Mesothelial cell of epicardium (in vitro differentiated cells): Measurements from ENCODE around the gene USP38. TPM values are rescaled to one million over a fixed set of nuclear protein-coding genes. Genes with fewer than 3 reads are reported as not detected.
A peak's percentile ranks its signal among the peaks of the same experiment; 100 is the strongest.
"Not testable (repeated sequence)": the region's sequence is repeated elsewhere in the genome, so short reads cannot be mapped to it uniquely, and the experiment has no call there.

Source experiments
- DNase-seq, 2 experiments: peaks; one replicate each; pipeline ENCODE4 v3.0.0; 2021; ENCODE audit warnings: low spot score in 2 of 2; ENCODE audit not compliant: unreplicated experiment in 2 of 2
- H3K27ac Mint-ChIP-seq: 2 replicates; pipeline ENCODE4 v1.8.0; 2021; ENCODE audit warnings: mixed read lengths
- H3K27me3 Mint-ChIP-seq: 2 replicates; pipeline ENCODE4 v1.8.0; 2021; ENCODE audit warnings: low read depth, mixed read lengths
- H3K36me3 Mint-ChIP-seq: 2 replicates; pipeline ENCODE4 v1.8.0; 2021; ENCODE audit warnings: mixed read lengths
- H3K4me1 Mint-ChIP-seq: 2 replicates; pipeline ENCODE4 v1.8.0; 2021; ENCODE audit warnings: mixed read lengths
- H3K4me3 Mint-ChIP-seq: 2 replicates; pipeline ENCODE4 v1.8.0; 2021; ENCODE audit warnings: mild to moderate bottlenecking, moderate library complexity, mixed read lengths
- H3K9me3 Mint-ChIP-seq: 2 replicates; pipeline ENCODE4 v1.8.0; 2021; ENCODE audit warnings: mixed read lengths
- CTCF ChIP-seq: fragments of 200-600 bp; sonication (generic); IDR thresholded peaks from one replicate; pipeline ENCODE4 v1.5.0; 2021; ENCODE audit warnings: antibody characterized with exemption; ENCODE audit not compliant: unreplicated experiment
- total RNA-seq: library from RNA; stranded (reverse); gene quantifications from 3 replicates; pipeline ENCODE4 v1.2.1, GENCODE V29; 2021

Gene USP38
- total RNA-seq, 1 donor from 2014 or later, result 21.1 TPM

- Mint-ChIP-seq H3K9me3 (no peaks in the 10 kb centered on the region), H3K36me3 (peaks cover 9% of the 10 kb centered on the region), H3K4me3 (no peak overlapping the region), H3K4me1 (peaks cover 8% of the 10 kb centered on the region), H3K27ac (no peak overlapping the region), H3K27me3 (no peaks in the 10 kb centered on the region)
- TF ChIP-seq CTCF, result no peak
- no peak for DNase-seq
Observed at GRCh38 chr4:143215873-143216272, 31.2 kb downstream of the USP38 start.

- Mint-ChIP-seq H3K36me3 (peaks cover 2% of the 10 kb centered on the region), H3K27me3 (no peaks in the 10 kb centered on the region), H3K4me3 (no peak overlapping the region), H3K27ac (no peak overlapping the region), H3K4me1 (no peaks in the 10 kb centered on the region), H3K9me3 (no peaks in the 10 kb centered on the region)
- TF ChIP-seq CTCF, result no peak
- no peak for DNase-seq
Observed at GRCh38 chr4:143224255-143224654, 39.5 kb downstream of the USP38 start.

GRCh38 chr4:143225167-143225566 lies 40.5 kb downstream of the USP38 start:
- Mint-ChIP-seq H3K4me1 (no peaks in the 10 kb centered on the region), H3K27ac (no peak overlapping the region), H3K4me3 (no peak overlapping the region), H3K9me3 (no peaks in the 10 kb centered on the region), H3K36me3 (peaks cover 2% of the 10 kb centered on the region), H3K27me3 (no peaks in the 10 kb centered on the region)
- DNase-seq, result no peak
- no peak for TF ChIP-seq CTCF

- Mint-ChIP-seq H3K27me3 (no peaks in the 10 kb centered on the region), H3K36me3 (no peaks in the 10 kb centered on the region), H3K4me3 (no peak overlapping the region), H3K4me1 (peaks cover 7% of the 10 kb centered on the region), H3K9me3 (no peaks in the 10 kb centered on the region), H3K27ac (no peak overlapping the region)
- TF ChIP-seq CTCF, result no peak
- no peak for DNase-seq
Observed at GRCh38 chr4:143230683-143231082, 46.0 kb downstream of the USP38 start.

GRCh38 chr4:143232277-143232676 lies 47.6 kb downstream of the USP38 start:
- H3K4me1 Mint-ChIP-seq, result peaks cover 7% of the 10 kb centered on the region
- no peak for DNase-seq
- TF ChIP-seq CTCF, result no peak
- H3K36me3 Mint-ChIP-seq, result no peaks in the 10 kb centered on the region
- H3K27ac Mint-ChIP-seq, result peak overlapping the region; percentile 37
- no peak overlapping the region for H3K4me3 Mint-ChIP-seq
- H3K9me3 Mint-ChIP-seq, result no peaks in the 10 kb centered on the region
- H3K27me3 Mint-ChIP-seq, result no peaks in the 10 kb centered on the region

GRCh38 chr4:143234153-143234552 lies 49.4 kb downstream of the USP38 start:
- peaks cover 7% of the 10 kb centered on the region for H3K4me1 Mint-ChIP-seq
- H3K27me3 Mint-ChIP-seq, result no peaks in the 10 kb centered on the region
- H3K27ac Mint-ChIP-seq, result no peak overlapping the region
- H3K9me3 Mint-ChIP-seq, result no peaks in the 10 kb centered on the region
- H3K4me3 Mint-ChIP-seq, result no peak overlapping the region
- no peak for TF ChIP-seq CTCF
- DNase-seq, result no peak
- H3K36me3 Mint-ChIP-seq, result no peaks in the 10 kb centered on the region

- not testable (repeated sequence) for H3K27ac Mint-ChIP-seq, H3K4me1 Mint-ChIP-seq, H3K4me3 Mint-ChIP-seq, H3K27me3 Mint-ChIP-seq, H3K36me3 Mint-ChIP-seq, DNase-seq
- peaks cover 14% of the 10 kb centered on the region for H3K9me3 Mint-ChIP-seq
Observed at GRCh38 chr4:143237195-143237594, 52.5 kb downstream of the USP38 start.
